GM21825 (cell line): ENCODE results near the gene GAA.
A peak's percentile ranks its signal among the peaks of the same experiment; 100 is the strongest.
"Not testable (repeated sequence)": the region's sequence is repeated elsewhere in the genome, so short reads cannot be mapped to it uniquely, and the experiment has no call there.

ENCODE experiments used
- ATAC-seq: cut with Tn5 transposase; IDR thresholded peaks from one replicate; pipeline ENCODE4 v1.9.1; 2021; ENCODE audit warnings: mild to moderate bottlenecking, moderate library complexity; ENCODE audit not compliant: unreplicated experiment

GAA gene

DNA sequence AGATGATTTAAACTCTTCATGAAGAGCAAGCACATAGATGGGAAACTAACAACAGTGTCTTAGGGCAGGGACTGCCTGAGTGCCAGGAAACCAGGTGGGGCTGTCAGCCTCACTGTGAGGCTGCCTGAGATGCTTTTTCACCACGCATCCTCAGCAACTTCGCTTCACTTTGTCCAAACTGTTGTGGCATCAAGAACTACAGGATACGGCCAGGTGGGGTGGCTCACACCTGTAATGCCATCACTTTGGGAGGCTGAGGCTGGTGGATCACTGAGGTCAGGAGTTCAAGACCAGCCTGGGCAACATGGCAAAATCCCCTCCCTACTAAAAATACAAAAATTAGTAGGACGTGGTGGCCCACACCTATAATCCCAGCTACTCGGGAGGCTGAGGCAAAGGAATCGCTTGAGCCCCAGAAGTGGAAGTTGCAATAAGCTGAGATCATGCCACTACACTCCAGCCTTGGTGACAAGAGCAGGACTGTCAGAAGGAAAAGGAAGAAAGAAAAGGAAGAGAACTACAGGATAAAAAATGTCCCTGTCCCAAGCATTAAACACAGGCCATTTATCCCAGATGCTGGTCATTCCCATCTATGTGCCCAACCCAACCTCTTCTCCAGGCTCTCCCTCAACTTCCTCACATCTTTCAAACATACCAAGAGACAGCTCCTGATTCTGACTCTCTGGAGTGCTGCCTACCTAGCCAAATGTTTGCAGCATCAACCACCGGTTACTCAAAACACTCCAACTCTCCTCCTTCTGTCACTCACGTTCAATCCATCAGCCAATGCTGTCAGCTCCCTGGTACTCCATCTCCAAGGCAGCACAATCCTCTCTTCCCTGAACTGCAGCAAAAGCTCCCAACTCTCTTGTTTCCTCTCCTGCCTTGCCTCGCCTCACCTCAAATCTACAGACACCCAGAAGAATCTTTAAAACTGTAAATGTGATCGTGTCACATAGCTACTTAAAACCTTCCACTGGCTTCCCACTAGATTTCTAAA lies 44.0 kb downstream of the GAA start:
- ATAC-seq: no peak

DNA sequence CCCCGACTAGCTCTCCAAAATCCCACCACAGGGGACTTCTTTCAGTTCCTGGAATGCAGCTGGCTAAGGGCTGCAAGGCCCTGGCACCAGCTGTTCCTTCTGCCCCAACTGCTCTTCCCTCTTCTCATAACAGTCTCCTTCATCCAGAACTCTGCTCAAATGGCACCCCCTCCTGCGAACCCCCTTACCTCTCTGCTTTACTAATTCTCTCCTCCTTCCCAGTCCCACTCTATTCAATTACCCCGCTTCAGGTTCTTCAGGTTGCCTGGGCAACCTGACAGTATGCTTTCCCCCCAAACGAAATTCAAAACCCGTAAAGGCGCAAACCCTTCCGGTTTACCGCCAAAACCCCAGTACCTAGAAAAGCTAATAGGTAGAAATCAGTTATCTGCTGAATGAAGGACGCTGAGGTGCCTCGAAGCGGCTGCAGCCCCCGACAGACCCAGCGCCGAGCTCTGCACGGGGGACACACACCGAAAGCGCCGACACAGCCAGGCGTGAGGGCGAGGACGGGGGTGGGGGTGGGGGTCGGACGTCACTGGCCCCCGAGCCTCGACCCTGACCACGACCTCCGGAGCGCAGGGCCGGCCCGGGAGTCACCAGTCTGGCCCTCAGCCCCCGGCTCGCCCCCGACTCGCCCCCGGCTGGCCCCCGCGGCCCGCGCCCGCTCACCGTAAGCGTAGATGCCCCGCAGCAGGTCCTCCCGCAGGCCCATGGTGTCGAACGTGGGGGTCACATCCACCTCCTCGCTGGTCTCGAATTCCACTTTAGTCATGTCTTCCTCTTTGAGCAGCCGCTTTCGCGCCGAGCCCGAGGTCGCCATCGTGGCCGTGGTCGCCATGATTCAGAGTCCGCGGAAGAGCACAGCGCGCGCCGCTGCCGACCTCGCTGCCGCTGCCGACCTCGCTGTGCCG lies 45.0 kb downstream of the GAA start:
- ATAC-seq: peak; percentile 19

DNA sequence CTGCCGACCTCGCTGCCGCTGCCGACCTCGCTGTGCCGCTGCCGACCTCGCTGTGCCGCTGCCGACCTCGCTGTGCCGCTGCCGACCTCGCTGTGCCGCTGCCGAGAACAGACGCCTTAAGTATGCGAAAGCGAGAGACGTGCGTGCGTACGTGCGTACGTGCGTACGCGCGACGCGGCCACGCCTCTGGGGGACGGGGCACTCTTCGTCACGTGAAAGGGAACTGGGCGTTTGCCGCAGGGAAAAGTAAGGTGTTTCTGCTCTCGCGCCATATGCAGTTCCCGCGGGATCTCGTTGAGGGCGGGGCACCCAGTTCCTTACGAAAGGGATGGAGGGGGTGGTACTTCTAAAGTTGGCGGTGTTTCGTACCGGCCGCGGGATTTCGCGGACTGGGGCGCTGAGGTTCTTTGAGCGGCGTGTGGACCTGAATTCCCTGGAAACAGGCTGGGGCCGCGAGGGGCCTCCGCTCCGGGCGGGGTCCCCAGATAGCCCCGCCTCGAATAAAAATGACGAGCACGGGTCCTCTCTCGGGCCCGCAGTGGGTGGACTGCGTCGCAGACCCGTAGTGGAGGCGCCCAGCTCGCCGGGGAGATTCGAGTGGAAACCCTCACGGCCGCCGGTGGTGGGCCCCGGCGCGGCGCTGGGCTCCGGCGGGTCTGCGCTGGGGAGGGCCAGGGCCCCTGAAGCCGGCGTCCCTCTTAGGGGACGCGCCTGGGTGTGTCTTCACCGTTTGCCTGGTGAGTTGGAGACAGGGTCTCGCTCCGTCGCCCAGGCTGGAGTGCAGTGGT lies 45.8 kb downstream of the GAA start, which contains the start of gene EIF4A3:
Gene EIF4A3 (minus strand): TSS at position 94 of the 788 bp plus-strand sequence. CDS start 167 bp downstream, outside the sequence.
- peak; percentile 78 for ATAC-seq

DNA sequence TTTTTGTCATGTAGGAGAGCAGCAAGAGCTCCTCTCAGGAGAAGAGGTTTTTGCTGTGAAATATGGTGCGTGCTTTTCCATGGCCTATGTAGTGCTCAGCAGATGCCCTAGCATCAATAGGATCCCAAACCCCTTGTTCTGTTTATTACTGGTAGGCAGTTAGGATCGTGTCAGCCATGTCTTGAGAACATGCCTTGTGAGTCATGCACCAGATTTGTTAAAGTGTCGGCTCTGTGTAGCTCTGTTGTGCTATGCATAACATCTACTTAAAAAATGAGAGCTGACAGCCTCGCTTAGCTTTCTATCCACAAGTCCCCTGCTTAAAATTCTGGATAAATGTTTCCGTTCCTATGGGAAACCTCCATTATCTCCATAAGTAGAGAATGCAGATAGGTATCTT lies 50.0 kb downstream of the GAA start:
- ATAC-seq: no peak

DNA sequence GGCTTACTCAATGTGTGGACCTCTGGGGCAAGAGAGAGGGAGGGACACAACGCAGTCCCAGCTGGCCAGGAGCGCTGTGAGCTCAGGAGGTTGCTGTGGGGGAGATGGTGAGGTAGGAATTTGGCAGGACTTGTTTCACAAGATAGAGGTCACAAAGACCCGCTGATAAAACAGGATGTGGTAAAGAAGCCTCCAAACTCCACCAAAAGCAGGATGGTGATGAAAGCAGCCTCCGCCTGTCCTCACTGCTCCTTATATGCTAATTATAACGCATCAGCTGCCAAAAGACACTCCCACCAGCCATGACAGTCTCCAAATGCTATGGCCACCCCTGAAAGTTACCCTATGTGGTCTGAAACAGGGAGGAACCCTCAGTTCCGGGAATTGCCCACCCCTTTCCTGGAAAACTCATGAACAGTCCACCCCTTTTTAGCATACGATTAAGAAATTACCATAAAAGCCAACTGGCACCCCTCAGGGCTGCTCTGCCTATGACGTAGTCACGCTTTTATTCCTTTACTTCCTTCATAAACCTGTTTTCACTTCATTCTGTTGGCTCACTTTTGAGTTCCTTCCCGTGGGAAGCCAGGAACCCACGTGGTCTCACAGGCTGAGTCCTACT lies 50.8 kb downstream of the GAA start:
- no peak for ATAC-seq

DNA sequence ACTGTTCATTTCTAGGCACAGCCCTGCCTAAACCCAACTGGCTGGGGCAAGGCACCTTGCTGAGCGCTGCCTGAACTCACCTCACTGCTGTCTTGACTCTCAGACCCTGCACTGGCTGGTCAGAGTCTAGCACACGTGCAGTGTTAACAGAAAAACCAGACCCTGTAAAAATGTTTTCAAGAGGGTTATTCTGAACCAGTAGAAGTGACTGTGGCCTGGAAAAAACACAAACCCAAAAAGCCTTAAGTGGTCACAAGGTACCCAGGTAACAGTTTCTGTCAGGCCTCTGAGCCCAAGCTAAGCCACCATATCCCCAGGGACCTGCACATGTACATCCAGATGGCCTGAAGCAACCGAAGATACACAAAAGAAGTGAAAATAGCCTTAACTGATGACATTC lies 51.6 kb downstream of the GAA start:
- peak; percentile 67 for ATAC-seq

DNA sequence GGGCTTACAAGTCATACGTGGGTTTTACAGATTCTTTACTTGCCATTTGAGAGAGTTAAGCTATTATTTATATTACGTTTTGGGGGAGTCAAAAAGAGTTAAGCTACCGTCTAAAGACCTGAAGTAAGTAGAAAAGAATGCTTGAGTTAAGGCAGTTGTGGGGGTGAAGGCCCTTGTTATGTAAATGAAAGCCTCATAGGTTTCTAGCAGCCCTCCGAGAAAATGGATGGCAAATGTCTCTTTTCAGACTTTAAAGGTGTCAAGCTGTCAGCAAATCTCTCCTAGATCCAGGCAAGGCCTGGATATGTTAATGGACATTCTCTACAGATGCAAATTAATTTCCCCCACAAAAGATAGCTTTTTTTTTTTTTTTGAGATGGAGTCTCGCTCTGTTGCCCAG lies 52.8 kb downstream of the GAA start:
- ATAC-seq: no peak

DNA sequence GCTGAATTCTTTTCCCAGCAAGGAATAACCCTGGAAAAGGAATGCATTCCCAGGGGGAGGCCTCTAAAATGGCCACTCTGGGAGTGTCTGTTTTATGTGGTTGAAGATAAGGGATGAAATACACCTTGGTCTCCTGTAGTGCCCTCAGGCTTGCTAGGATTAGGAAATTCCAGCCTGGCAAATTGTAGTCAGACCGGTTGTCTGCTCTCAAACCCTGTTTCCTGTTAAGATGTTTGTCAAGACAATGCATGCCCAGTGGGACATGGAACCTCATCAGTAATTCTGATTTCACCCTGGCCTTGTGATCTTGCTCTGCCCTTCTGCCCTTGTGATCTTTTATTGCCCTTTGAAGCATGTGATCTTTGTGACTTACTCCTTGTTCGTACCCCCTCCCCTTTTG lies 54.2 kb downstream of the GAA start:
- not testable (repeated sequence) for ATAC-seq

DNA sequence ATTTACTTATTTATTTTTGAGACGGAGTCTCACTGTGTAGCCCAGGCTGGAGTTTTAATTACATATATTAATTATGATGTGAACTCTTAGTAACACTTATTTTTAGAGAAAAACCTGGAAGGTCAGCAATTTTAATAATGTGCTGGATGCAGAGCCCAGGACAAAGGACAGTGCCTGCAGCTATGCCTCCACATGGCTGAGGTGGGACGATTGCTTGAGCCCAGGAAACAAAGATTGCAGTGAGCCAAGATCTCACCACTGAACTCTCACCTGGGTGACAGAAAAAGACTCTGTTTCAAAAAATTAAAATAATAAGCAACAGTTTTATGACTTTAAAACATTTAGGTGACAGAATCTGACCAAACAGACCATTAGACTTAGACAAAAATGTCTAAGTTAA lies 57.5 kb downstream of the GAA start:
- no peak for ATAC-seq

DNA sequence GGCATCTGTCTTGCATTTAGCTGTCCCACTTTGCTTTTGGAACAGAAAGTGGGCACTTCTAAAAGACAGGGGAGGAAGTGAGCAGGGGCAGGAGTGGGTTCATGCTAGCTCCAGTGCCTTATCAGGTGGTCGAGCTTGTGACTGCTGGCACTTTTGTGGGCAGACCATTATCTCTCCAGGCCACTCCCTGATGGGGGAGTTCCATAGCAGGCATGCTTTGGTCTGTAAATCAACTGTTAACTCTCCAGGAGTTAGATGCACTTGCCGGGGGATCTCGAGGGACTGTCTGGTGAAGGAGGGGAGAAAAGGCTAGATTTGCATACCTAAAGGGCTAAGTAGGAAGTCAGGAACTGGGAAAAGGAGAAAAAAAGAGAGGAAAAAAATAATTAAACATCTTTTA lies 59.2 kb downstream of the GAA start:
- no peak for ATAC-seq

DNA sequence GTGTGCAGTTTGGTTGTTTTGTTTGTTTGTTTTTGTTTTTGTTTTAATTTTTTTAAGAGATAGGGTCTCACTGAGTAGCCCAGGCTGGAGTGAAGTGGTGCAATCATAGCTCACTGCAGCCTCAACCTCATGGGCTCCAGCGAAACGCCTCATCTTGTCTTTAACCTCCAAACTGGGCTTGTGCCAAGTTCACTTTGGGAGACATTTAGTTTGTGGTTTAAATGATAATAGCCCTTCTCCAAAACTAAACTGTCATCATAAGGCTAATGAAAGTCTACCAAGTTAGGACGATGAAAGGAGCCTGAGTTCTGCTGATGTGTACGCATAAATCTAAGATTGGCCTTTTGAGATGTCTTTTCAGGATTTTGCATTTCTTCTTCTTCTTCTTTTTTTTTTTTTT lies 62.0 kb downstream of the GAA start:
- ATAC-seq: no peak

DNA sequence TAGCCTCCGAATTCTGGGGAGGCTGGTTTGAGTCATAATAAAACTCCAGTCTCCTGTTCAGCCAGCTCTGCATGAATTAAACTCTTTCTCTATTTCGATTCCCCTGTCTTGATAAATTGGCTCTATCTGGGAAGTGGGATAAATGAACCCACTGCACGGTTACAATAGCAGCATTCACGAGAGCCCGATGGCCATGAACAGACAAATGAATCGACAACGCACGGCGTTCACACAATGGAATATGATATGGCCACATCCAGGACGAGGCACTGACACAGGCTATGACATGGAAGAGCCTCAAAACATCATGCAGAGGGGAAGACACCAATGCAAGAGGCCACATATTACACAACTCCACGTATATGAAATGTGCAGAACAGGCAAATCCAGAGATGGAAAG lies 62.8 kb downstream of the GAA start:
- no peak for ATAC-seq

DNA sequence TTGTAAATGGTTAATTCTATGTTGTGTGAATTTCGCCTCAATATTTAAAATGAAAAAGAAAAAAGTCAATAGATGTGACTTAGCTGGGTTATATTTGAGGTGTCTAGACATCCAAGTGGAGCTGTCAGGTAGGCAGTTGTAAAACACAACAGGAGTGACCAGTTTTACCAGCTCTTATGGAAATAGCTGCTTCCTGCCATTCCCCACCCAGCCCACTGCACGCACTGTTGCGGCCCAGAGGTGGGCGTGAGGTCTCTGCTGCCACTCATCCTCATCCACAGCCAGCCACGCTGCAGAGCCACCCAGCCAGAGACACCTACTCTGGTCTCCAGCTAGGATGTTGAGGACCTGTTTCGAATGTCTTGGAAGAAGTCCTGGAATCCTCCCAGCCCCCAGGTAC lies 65.1 kb downstream of the GAA start:
- ATAC-seq: no peak

DNA sequence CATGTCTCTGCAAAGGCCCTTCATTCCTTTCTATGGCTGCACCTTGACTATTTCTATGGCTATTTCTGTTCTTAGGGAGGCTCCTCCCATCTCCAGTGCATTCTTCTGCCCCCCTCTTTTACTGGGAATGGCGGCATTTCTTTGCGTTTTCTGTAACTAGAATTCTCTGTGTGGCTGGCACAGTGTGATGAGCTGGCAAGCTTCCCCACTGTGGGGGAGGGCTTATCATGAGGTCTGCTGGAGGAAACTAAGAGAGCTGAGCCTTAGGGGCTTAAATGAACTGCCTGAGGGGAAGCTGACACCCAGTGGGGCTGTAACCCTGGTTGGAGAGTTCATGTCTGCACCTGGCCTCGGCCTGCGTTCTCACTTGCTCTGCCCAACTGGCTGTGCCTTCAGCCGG lies 67.0 kb downstream of the GAA start:
- no peak for ATAC-seq

DNA sequence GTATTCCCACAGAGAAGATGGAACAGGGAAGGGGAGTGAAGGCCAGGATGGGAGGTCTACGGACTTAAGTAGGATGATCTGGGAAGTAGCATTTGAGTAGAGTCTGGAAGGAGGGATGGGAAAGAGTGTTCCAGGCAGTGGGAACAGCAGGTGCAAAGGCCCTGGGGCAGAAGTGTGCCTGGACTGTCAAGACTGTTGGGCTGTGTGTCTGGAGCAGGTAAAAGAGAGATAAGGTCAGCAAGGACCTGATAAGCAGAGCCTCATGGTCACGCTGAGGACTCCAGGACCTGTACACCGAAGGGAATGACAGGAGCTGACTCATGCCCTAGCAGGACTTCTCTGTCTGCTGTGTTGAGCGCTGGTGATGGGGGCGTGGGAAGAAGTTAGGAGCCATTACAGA lies 67.7 kb downstream of the GAA start:
- ATAC-seq: no peak
